ENCODE data around the gene DHX57. TPM values are rescaled to one million over a fixed set of nuclear protein-coding genes. Genes with fewer than 3 reads are reported as not detected.

Gene DHX57
- total RNA-seq, 1 donor from 2014 or later = 20.4 TPM

GRCh38 chr2:38788306-38788705, 87.4 kb downstream of the DHX57 start:
- POLR2A ChIA-PET = no interaction called here

GRCh38 chr2:38783586-38783985, 92.1 kb downstream of the DHX57 start:
- Mint-ChIP-seq H3K9me3 (no peaks in the 10 kb centered on the region), H3K27me3 (no peaks in the 10 kb centered on the region), H3K4me3 (no peak overlapping the region), H3K36me3 (ENCODE audit: low read depth) (peaks cover 25% of the 10 kb centered on the region), H3K4me1 (peaks cover 5% of the 10 kb centered on the region), H3K27ac (no peak overlapping the region)
- TF ChIP-seq CTCF (IDR thresholded peaks at IDR 0.05) = no peak
- ChIA-PET CTCF (no interaction called here), POLR2A (interaction anchor here (1.2 kb wide), 1 partner anchor 33 kb away, joined by 6 read pairs; the partner anchor contains the start of gene SRSF7)
- DNase-seq (no peak), ATAC-seq (ENCODE audit: low read depth) (no peak)
- intact Hi-C loops (cut with micrococcal nuclease) = no loop called here

More at GRCh38 chr2:38788306-38788705, 87.4 kb downstream of the DHX57 start:
- Mint-ChIP-seq H3K27ac (no peak overlapping the region), H3K9me3 (no peaks in the 10 kb centered on the region), H3K27me3 (no peaks in the 10 kb centered on the region), H3K36me3 (ENCODE audit: low read depth) (peaks cover 2% of the 10 kb centered on the region), H3K4me3 (no peak overlapping the region), H3K4me1 (peaks cover 5% of the 10 kb centered on the region)
- DNase-seq (no peak), ATAC-seq (ENCODE audit: low read depth) (no peak)
- CTCF ChIA-PET = no interaction called here
- intact Hi-C loops (cut with micrococcal nuclease) = no loop called here
- TF ChIP-seq CTCF (IDR thresholded peaks at IDR 0.05) = no peak

- H3K9me3 Mint-ChIP-seq = no peaks in the 10 kb centered on the region
- peaks cover 12% of the 10 kb centered on the region for H3K4me1 Mint-ChIP-seq
- intact Hi-C loops (cut with micrococcal nuclease) = loop anchor here (1.0 to 5.0 kb wide), 7 partner anchors 27 to 401 kb away; partner anchors contain the start of genes ATL2, DHX57, MORN2 and SRSF7
- ATAC-seq (ENCODE audit: low read depth) (no peak), DNase-seq (no peak)
- no peak for TF ChIP-seq CTCF (IDR thresholded peaks at IDR 0.05)
- peaks cover 10% of the 10 kb centered on the region for H3K27me3 Mint-ChIP-seq
- CTCF ChIA-PET = no interaction called here
- H3K36me3 Mint-ChIP-seq (ENCODE audit: low read depth) = peaks cover 30% of the 10 kb centered on the region
- POLR2A ChIA-PET = interaction anchor here (1.2 to 3.6 kb wide), 3 partner anchors 27 to 35 kb away, joined by 3 to 40 read pairs (median 3); partner anchors contain the start of gene SRSF7
- peak overlapping the region; percentile 91 for H3K4me3 Mint-ChIP-seq
- H3K27ac Mint-ChIP-seq = peak overlapping the region; percentile 89
These were observed 97.0 kb downstream of the DHX57 start for GRCh38 chr2:38778687-38779082.

GRCh38 chr2:38776531-38776930, 99.2 kb downstream of the DHX57 start:
- no peak overlapping the region for H3K4me3 Mint-ChIP-seq
- peaks cover 22% of the 10 kb centered on the region for H3K36me3 Mint-ChIP-seq (ENCODE audit: low read depth)
- ChIA-PET POLR2A (interaction anchor here (1.0 kb wide), 1 partner anchor 26 kb away, joined by 8 read pairs; the partner anchor contains the start of gene SRSF7), CTCF (no interaction called here)
- peaks cover 10% of the 10 kb centered on the region for H3K27me3 Mint-ChIP-seq
- intact Hi-C loops (cut with micrococcal nuclease) = loop anchor here (5.0 kb wide), 1 partner anchor 34 kb away; no protein-coding TSS in a partner anchor
- H3K27ac Mint-ChIP-seq = no peak overlapping the region
- TF ChIP-seq CTCF (IDR thresholded peaks at IDR 0.05) = no peak
- H3K9me3 Mint-ChIP-seq = no peaks in the 10 kb centered on the region
- ATAC-seq (ENCODE audit: low read depth) (no peak), DNase-seq (no peak)
- peaks cover 12% of the 10 kb centered on the region for H3K4me1 Mint-ChIP-seq

- ChIA-PET CTCF (no interaction called here), POLR2A (interaction anchor here (1.0 to 1.4 kb wide), 2 partner anchors 25 to 29 kb away, joined by 3 to 8 read pairs; partner anchors contain the start of gene SRSF7)
- Mint-ChIP-seq H3K4me1 (peaks cover 12% of the 10 kb centered on the region), H3K27ac (no peak overlapping the region), H3K36me3 (ENCODE audit: low read depth) (peaks cover 15% of the 10 kb centered on the region), H3K27me3 (peaks cover 10% of the 10 kb centered on the region), H3K4me3 (no peak overlapping the region), H3K9me3 (no peaks in the 10 kb centered on the region)
- DNase-seq = no peak
- intact Hi-C loops (cut with micrococcal nuclease) = loop anchor here (5.0 kb wide), 1 partner anchor 34 kb away; no protein-coding TSS in a partner anchor
- no peak for ATAC-seq (ENCODE audit: low read depth)
- no peak for TF ChIP-seq CTCF (IDR thresholded peaks at IDR 0.05)
These were observed 99.9 kb downstream of the DHX57 start for GRCh38 chr2:38775921-38776225.

All from activated B cell treated with CpG ODN at 0.5 μM for 24 hours (primary cell).